Heart right ventricle (tissue), 16 donors: ENCODE measurements around the gene MYO5B. TPM values are rescaled to one million over a fixed set of nuclear protein-coding genes. Genes with fewer than 3 reads are reported as not detected.
A peak's percentile ranks its signal among the peaks of the same experiment; 100 is the strongest.

Source experiments
- ATAC-seq, 8 donors: fragments of 200-7000 bp; cut with Tn5 transposase; one replicate each; pipeline ENCODE4 v1.9.1; 2020; ENCODE audit warnings: mild to moderate bottlenecking in 8 of 8, moderate library complexity in 8 of 8, moderate number of reproducible peaks in 1 of 8
- DNase-seq, 2 donors: peaks; one replicate each; pipeline ENCODE4 v3.0.0-alpha.2; 2020
- H3K27ac ChIP-seq, 10 donors: fragments of 200-600 bp; sonication (generic) in 2 of 10; one replicate each; pipeline versions ENCODE4 v1.5.0 to v1.8.0; 2020 to 2022; ENCODE audit warnings: mild to moderate bottlenecking in 3 of 10
- H3K27me3 ChIP-seq, 7 donors: fragments of 200-600 bp; one replicate each; pipeline ENCODE4 v1.8.0; 2021 to 2022; ENCODE audit warnings: mild to moderate bottlenecking in 2 of 7
- H3K36me3 ChIP-seq, 9 donors: fragments of 200-600 bp; sonication (generic) in 1 of 9; one replicate each; pipeline versions ENCODE4 v1.5.0 to v1.8.0; 2020 to 2022; ENCODE audit warnings: mild to moderate bottlenecking in 2 of 9
- H3K4me1 ChIP-seq, 9 donors: fragments of 200-600 bp; sonication (generic) in 1 of 9; one replicate each; pipeline versions ENCODE4 v1.5.0 to v1.8.0; 2020 to 2022; ENCODE audit warnings: mild to moderate bottlenecking in 4 of 9
- H3K4me3 ChIP-seq, 10 donors: fragments of 200-600 bp; sonication (generic) in 2 of 10; one replicate each; pipeline versions ENCODE4 v1.5.0 to v1.8.0; 2020 to 2022; ENCODE audit warnings: mild to moderate bottlenecking in 7 of 10, moderate library complexity in 2 of 10
- H3K9me3 ChIP-seq, 11 donors: fragments of 200-600 bp in 10 of 11; sonication (generic) in 2 of 11; one replicate each; pipeline versions ENCODE4 v1.5.0 to v1.8.0; 2013 to 2022; ENCODE audit warnings: mild to moderate bottlenecking in 2 of 11, control low read depth in 1 of 11, moderate library complexity in 1 of 11
- WGBS, 2 donors: extraction: QIAGEN DNeasy Blood & Tissue Kit; methylation state at CpG; one replicate each; pipeline ENCODE4 v1.1.7; 2013; ENCODE audit warnings: inconsistent platforms in 1 of 2; 5-methylcytosine and 5-hydroxymethylcytosine counted together
- intact Hi-C, 10 donors: fragments of 100-400 bp; cut with DNase I; formaldehyde crosslinking; loops; one replicate each; pipeline versions ENCODE4 v1.11.1 to v1.14.2; 2022
- polyA plus RNA-seq, 2 donors: library from polyadenylated mRNA; stranded (reverse); fragments of 200-250 nt; gene quantifications; one replicate each; pipeline ENCODE4 v1.2.3, GENCODE V29; 2013
- total RNA-seq, 10 donors: library from RNA; stranded (reverse); fragmentation: NEBNext Ultra II Directional in 3 of 10; extraction: Animal tissue kit (Norgen Biotek cat#: 25700) in 3 of 10; gene quantifications; one replicate each; pipeline versions ENCODE4 v1.2.1 to v1.2.4, GENCODE V29; 2021 to 2023
- TF ChIP-seq, protein P1 (sequence below), 9 donors: fragments of 200-600 bp; sonication (generic) in 2 of 9; IDR thresholded peaks; one replicate each; pipeline versions ENCODE4 v1.5.0 to v1.8.0; 2021 to 2022; ENCODE audit warnings: antibody characterized with exemption in 9 of 9, mild to moderate bottlenecking in 5 of 9, moderate library complexity in 1 of 9
- donor health status: Arrhythmogenic right ventricular cardiomyopathy.
- donor health status: ischemic (EF 13 %, LVEDD 7.1; RV severe dilation, severe dysfunction).
- donor health status: healthy with polysubstance abuse.
- donor health status: DM: no; HTN: yes; CAD: no.
- donor health status: DM: no; HTN: no; CAD: no.
- donor health status: ischemic (EF 25% LVEDD 6.9; RV normal size, moderate dysfunction).
- donor health status: ischemic (EF 25% LVEDD 5.7; RV mildly dilated, moderate dysfunction).
- donor health status: healthy.
- donor health status: DM: yes; HTN: yes; CAD: no.
- donor health status: Ischemic cardiomyopathy.
- donor health status: ischemic (EF 35%, LVEDD 5.7; RV mildly dilated, moderate dysfunction).
- donor health status: nonischemic (EF 11% LVEDD 7.7; RV severe dilation, severe dysfunction).
- donor health status: DM: yes; HTN: yes; CAD: no.
- donor health status: PGD.
- donor health status: ischemic (EF 29% LVEDD 5.4; RV normal size, mild dysfunction).
- donor health status: nonischemic (EF 23%, LVEDD 6.1; RV moderate dilation, normal function).

Gene MYO5B
- total and polyA plus RNA-seq, 12 donors, result 0.20 to 3.7 (median 0.93) TPM

DNA sequence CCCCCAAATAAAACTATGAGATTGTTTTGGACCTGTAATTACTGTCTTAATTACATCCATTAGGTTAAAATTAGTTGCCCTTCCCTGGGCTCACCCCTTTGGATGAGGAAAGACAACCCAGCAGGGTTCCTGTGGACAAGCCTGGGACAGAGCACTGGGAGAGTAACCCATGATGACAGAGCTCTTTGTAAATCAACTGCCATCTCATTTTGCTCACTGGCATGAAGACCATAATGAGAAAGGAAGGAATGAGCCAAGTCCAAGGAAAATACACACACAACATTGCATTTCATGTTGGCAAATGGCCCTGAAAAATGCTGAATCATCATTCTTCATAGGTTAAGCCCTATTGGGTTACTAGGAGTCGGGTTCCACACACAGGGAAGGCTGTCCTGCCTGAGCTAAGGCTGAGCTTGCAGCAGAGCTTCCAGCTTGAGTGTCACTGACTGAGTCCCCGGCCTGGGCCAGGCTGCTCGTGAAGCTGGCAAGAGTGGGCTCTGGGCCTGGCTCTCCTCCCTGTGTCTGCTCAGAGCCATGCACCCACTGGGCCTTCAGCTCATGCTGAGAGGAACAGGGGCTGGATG is 287.5 kb downstream of the MYO5B start:
- no peaks in the 10 kb centered on the region for H3K36me3 ChIP-seq
- WGBS, 2 donors, result 60 to 61% methylated on average over 3 of the region's 3 CpGs
- DNase-seq (no peak), ATAC-seq (peak in 1 of 8 donors; percentile 15)
- no peaks in the 10 kb centered on the region for H3K4me1 ChIP-seq
- intact Hi-C loops, result no loop called here
- TF ChIP-seq, protein P1, sequence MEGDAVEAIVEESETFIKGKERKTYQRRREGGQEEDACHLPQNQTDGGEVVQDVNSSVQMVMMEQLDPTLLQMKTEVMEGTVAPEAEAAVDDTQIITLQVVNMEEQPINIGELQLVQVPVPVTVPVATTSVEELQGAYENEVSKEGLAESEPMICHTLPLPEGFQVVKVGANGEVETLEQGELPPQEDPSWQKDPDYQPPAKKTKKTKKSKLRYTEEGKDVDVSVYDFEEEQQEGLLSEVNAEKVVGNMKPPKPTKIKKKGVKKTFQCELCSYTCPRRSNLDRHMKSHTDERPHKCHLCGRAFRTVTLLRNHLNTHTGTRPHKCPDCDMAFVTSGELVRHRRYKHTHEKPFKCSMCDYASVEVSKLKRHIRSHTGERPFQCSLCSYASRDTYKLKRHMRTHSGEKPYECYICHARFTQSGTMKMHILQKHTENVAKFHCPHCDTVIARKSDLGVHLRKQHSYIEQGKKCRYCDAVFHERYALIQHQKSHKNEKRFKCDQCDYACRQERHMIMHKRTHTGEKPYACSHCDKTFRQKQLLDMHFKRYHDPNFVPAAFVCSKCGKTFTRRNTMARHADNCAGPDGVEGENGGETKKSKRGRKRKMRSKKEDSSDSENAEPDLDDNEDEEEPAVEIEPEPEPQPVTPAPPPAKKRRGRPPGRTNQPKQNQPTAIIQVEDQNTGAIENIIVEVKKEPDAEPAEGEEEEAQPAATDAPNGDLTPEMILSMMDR (IDR thresholded peaks at IDR 0.05), result no peak
- no peaks in the 10 kb centered on the region for H3K9me3 ChIP-seq
- H3K27me3 ChIP-seq, result peaks cover 0 to 13% (median 0%) of the 10 kb centered on the region in 7 donors
- H3K4me3 ChIP-seq, result no peak overlapping the region
- H3K27ac ChIP-seq, result no peak overlapping the region

DNA sequence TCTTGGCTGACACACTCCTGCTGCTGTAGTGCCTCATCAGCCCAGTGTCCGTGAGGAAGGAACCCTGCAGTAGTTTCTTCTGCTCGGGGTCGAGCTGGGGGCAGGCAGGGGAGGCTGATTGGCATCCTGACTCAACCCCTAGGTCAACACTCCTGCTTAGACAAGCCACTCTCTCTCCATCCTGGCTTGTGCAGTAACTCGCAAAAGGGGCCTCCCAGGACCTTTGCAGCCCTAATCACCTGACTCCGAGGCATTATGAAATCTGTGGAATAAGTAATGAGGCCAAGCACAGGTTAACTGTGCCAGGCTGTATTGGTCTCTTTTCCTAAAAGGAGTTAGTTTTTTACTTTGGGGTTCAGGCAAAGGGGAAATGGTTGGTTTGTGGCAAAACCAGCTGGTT is 289.2 kb downstream of the MYO5B start:
- intact Hi-C loops, result no loop called here
- no peak for ATAC-seq
- Histone ChIP-seq H3K27ac (no peak overlapping the region), H3K27me3 (peaks cover 0 to 13% (median 0%) of the 10 kb centered on the region in 7 donors), H3K36me3 (no peaks in the 10 kb centered on the region), H3K9me3 (no peaks in the 10 kb centered on the region), H3K4me3 (no peak overlapping the region), H3K4me1 (no peaks in the 10 kb centered on the region)
- WGBS, 2 donors, result 43 to 49% methylated on average over 5 of the region's 5 CpGs
- DNase-seq, result no peak
- TF ChIP-seq, protein P1 (IDR thresholded peaks at IDR 0.05), result no peak

DNA sequence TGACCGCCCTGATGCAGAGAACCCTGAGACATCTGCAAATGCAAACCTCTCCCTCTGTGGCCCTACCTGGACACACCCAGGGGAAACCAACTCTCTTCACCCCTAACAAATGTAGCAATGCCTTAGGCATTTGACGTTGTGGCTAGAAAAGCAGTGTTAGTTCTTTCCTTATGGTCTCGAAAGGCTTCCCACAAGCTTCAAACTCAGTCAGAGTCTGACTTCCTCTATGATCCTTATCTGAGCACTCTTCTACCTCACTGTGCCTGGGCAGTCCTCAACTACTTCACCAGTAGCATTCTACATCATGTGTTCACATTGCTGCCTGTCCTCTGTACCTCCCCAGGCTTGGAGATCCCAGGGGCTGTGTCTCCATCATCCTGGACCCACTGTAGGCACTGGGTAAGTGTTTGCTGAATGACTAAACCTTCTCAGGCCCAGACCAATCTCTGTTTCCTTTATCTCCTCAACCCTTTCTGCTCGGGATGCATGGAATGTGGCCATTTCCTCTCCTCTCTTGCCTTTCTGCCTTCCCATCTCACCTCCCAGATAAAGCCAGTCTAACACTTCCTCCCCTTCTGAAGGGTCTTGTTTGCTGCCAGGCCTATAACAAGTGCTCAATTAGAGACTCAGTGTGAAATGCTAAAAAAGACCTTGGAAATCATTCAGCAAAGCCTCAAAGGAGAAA is 289.9 kb downstream of the MYO5B start:
- Histone ChIP-seq H3K27me3 (peaks cover 0 to 13% (median 0%) of the 10 kb centered on the region in 7 donors), H3K4me1 (no peaks in the 10 kb centered on the region), H3K36me3 (no peaks in the 10 kb centered on the region), H3K9me3 (no peaks in the 10 kb centered on the region), H3K4me3 (no peak overlapping the region), H3K27ac (no peak overlapping the region)
- TF ChIP-seq, protein P1 (IDR thresholded peaks at IDR 0.05), result no peak
- intact Hi-C loops, result no loop called here
- DNase-seq, result no peak
- no peak for ATAC-seq
- WGBS, 2 donors, result 54 to 58% methylated on average over 4 of the region's 4 CpGs

DNA sequence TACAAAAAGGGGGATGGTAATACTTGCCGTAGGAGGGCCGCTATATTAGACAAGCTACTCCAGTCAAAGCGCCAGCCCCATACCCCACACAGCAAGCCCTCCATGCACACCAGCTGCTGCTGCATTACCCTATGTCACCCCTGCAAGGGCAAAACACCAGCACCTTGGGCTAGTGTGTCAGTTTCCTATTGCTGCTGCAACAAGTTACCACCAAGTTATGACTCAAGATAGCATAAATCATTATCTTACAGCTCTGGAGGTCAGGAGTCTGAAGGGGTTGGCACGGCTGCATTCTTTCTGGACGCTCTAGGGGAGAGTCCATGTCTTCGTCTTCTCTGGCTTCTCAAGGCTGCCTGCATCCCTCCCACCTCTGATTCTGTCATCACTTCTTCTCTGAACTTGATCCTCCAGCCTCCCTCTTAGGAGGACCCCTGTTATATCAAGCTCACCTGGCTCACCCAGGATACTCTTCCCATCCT is 293.0 kb downstream of the MYO5B start:
- ATAC-seq, result no peak
- intact Hi-C loops, result no loop called here
- H3K27me3 ChIP-seq, result peaks cover 0 to 3% (median 0%) of the 10 kb centered on the region in 7 donors
- H3K9me3 ChIP-seq, result no peaks in the 10 kb centered on the region
- H3K36me3 ChIP-seq, result no peaks in the 10 kb centered on the region
- DNase-seq, result no peak
- H3K4me1 ChIP-seq, result no peaks in the 10 kb centered on the region
- H3K4me3 ChIP-seq, result no peak overlapping the region
- H3K27ac ChIP-seq, result no peak overlapping the region
- 77 to 83% methylated on average over 6 of the region's 6 CpGs for WGBS, 2 donors
- TF ChIP-seq, protein P1 (IDR thresholded peaks at IDR 0.05), result no peak
